ENCODE results near the gene HAUS5.
"Not testable (repeated sequence)": the region's sequence is repeated elsewhere in the genome, so short reads cannot be mapped to it uniquely, and the experiment has no call there.

Gene HAUS5

DNA sequence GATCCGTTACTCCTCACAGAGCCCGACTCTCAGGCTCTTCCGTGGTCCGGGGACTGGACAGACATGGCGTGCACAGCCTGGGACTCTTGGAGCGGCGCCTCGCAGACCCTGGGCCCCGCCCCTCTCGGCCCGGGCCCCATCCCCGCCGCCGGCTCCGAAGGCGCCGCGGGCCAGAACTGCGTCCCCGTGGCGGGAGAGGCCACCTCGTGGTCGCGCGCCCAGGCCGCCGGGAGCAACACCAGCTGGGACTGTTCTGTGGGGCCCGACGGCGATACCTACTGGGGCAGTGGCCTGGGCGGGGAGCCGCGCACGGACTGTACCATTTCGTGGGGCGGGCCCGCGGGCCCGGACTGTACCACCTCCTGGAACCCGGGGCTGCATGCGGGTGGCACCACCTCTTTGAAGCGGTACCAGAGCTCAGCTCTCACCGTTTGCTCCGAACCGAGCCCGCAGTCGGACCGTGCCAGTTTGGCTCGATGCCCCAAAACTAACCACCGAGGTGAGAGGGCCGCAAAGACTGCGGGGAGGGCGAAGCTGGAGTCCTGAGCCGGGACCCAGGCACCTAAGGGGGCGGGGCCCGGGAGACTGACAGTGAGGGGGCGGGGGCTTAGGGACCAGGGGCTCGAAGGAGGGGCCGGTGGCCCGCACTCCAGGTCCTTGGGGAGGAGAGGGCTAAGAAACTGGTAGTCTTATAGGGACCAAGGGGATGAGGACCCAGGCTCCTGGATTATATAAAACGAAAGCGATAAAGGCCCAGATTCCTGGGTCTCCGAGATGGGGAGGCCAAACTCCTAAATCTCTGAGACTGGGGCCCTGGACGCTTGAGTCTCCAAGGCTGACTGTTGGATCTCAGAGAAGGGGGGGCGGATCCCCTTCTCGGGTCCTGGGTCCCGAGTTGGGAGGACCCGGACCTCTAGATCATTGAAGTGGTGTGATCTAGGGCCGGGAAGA, 31.0 kb downstream of the HAUS5 start:
- H3K4me3 Mint-ChIP-seq = peak overlapping the region; percentile 86
- H3K27ac Mint-ChIP-seq = peak overlapping the region; percentile 89
- H3K4me1 Mint-ChIP-seq (ENCODE audit: low read depth) = peaks cover 38% of the 10 kb centered on the region
- no peaks in the 10 kb centered on the region for H3K9me3 Mint-ChIP-seq
- H3K36me3 Mint-ChIP-seq (ENCODE audit: low read depth) = peaks cover under 1% of the 10 kb centered on the region
- H3K27me3 Mint-ChIP-seq = no peaks in the 10 kb centered on the region

DNA sequence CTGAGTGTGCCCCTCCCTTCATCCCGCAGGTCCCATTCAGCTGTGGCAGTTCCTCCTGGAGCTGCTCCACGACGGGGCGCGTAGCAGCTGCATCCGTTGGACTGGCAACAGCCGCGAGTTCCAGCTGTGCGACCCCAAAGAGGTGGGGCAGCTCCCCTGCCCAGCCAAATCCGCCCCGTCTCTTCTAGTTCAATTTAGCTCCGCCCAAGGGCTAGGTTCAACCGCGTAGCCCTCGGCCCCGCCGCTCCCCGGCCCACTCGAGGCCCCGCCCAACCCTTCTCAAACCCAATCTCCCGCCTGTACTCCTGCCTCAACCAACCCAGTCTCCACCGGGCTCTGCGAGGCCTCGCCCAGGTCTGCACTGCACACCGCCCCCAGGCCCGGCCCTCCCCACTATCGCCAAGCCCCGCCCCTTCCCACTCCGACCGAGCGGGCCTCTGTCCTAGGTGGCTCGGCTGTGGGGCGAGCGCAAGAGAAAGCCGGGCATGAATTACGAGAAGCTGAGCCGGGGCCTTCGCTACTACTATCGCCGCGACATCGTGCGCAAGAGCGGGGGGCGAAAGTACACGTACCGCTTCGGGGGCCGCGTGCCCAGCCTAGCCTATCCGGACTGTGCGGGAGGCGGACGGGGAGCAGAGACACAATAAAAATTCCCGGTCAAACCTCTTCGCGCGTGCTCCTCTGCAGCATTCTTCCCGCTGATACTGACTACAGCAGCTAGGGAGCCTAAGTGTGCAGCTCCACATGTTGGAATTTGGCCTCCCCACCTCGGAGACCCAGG, 31.9 kb downstream of the HAUS5 start:
- Mint-ChIP-seq H3K27me3 (no peaks in the 10 kb centered on the region), H3K4me1 (ENCODE audit: low read depth) (peaks cover 46% of the 10 kb centered on the region)

DNA sequence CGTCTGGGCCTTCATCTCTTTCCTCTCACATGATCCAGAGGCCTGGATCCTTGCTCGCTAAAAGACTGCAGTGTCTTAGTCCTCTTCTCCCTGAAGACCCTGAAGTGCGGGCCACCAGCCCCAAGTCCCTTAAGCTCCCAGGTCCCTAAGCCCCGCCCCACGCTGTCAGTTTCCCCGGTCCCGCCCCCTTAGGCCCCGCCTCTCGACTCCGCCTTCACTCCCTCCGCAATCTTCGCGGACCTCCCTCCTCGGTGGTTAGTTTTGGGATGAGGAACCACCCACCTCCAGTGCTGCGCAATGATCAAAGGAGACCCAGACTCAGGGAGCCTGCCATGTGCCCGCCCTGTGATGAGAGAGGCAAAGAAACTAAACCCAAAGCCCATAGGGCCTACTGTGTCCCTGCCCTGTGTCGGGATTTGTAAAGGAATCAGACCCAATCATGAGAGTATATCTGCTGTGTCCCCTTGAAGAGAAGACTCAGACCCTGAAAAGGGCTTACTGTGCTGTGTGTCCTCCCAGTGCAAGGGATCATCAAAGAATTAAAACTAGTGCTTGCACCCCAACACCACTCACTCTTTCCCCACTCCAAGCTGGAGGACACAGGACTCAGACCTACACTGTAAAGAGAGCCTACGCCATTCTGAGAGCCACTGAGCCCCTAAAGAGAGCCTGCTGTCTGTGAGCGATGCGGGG, 32.6 kb downstream of the HAUS5 start:
- Mint-ChIP-seq H3K27me3 (no peaks in the 10 kb centered on the region), H3K9me3 (no peaks in the 10 kb centered on the region), H3K27ac (peak overlapping the region; percentile 89), H3K36me3 (ENCODE audit: low read depth) (peaks cover 7% of the 10 kb centered on the region), H3K4me3 (peak overlapping the region; percentile 86), H3K4me1 (ENCODE audit: low read depth) (peaks cover 52% of the 10 kb centered on the region)

More for the DNA sequence above, 31.9 kb downstream of the HAUS5 start:
- Mint-ChIP-seq H3K27ac (peak overlapping the region; percentile 89), H3K9me3 (no peaks in the 10 kb centered on the region), H3K4me3 (peak overlapping the region; percentile 86), H3K36me3 (ENCODE audit: low read depth) (peaks cover 7% of the 10 kb centered on the region)

DNA sequence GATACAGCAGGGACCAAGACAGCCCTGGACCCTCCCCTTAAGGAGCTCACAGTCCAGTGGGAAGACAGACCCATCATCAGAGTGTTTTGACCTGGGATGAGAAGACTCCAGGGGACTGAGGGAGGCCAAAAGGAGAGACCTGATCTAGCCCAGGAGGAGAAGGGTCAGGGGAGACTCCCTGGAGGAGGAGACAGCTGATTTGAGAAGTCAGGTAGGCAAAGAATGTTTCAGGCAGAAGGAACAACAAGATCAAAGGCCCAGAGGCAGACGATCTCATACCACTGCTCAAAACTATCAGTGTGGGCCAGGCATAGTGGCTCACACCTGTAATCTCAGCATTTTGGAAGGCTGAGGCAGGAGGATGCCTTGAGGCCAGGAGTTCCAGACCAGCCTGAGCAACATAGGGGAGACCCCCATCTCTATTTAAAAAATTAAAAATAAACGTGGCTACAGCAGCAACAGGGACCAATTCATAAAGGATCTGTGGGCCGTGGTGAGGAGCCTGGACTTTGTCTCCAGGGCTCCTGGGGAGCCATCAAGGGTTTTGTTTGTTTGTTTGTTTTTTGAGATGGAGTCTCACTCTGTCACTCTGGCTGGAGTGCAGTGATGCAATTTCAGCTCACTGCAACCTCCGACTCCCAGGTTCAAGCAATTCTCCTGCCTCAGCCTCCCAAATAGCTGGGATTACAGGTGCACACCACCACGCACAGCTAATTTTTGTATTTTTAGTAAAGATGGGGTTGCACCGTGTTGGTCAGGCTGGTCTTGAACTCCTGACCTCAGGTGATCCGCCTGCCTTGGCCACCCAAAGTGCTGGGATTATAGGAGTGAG, 33.4 kb downstream of the HAUS5 start:
- peak overlapping the region; percentile 89 for H3K27ac Mint-ChIP-seq
- peak overlapping the region; percentile 86 for H3K4me3 Mint-ChIP-seq
- H3K4me1 Mint-ChIP-seq (ENCODE audit: low read depth) = peaks cover 58% of the 10 kb centered on the region
- H3K9me3 Mint-ChIP-seq = no peaks in the 10 kb centered on the region
- H3K36me3 Mint-ChIP-seq (ENCODE audit: low read depth) = peaks cover 9% of the 10 kb centered on the region
- H3K27me3 Mint-ChIP-seq = no peaks in the 10 kb centered on the region

- Mint-ChIP-seq H3K27ac (peak within 1 kb of the TSS; percentile 94), H3K4me1 (ENCODE audit: low read depth) (peaks cover 42% of the 10 kb centered on the region), H3K27me3 (no peaks in the 10 kb centered on the region), H3K36me3 (ENCODE audit: low read depth) (peaks cover 21% of the 10 kb centered on the region), H3K4me3 (peak within 1 kb of the TSS; percentile 99), H3K9me3 (no peaks in the 10 kb centered on the region)
These were observed 35.8 kb downstream of the HAUS5 start, which contains the start of gene COX6B1 for GRCh38 chr19:35648017-35648961. COX6B1 (plus strand) TSS chr19:35648323; CDS start chr19:35651244, 2,921 bp downstream.

DNA sequence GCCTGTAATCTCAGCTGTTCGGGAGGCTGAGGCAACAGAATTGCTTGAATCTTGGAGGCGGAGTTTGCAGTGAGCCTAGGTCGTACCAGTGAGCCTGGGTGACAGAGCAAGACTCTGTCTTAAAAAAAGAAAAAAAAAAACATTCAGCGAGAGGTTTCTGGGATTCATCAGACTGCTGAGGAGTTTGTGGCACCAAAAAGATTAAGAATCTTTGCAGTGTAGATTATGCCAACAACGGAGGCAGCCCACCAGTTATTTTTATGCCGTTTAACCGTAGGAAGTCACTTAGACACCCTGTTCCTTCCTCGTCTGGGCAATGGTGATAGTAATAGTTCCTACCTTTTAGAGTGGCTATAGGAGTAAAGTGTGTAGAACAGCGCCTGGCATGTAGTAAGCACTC, 38.0 kb downstream of the HAUS5 start:
- H3K4me3 Mint-ChIP-seq = peak overlapping the region; percentile 14

DNA sequence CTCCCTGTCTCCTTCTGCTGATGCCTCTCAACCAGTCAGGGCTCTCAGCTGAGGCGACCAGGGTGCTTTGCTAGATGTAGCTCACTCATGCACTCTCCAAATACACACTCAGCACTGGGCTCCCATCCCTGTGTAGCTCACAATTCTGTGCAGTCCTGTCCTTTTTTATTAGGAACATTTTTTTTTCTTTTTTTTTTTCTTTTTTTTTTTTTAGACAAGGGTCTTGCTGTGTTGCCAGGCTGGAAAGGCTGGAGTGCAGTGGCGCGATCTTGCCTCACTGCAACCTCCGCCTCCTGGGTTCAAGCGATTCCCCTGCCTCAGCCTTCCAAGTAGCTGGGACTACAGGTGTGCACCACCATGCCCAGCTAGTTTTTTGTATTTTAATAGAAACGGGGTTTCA, 42.3 kb downstream of the HAUS5 start:
- not testable (repeated sequence) for H3K4me3 Mint-ChIP-seq, H3K27ac Mint-ChIP-seq, H3K9me3 Mint-ChIP-seq, H3K27me3 Mint-ChIP-seq
- peaks cover 14% of the 10 kb centered on the region for H3K4me1 Mint-ChIP-seq (ENCODE audit: low read depth)
- peaks cover 60% of the 10 kb centered on the region for H3K36me3 Mint-ChIP-seq (ENCODE audit: low read depth)

More for the DNA sequence above, 38.0 kb downstream of the HAUS5 start:
- peak overlapping the region; percentile 31 for H3K27ac Mint-ChIP-seq
- no peaks in the 10 kb centered on the region for H3K27me3 Mint-ChIP-seq
- peaks cover 27% of the 10 kb centered on the region for H3K4me1 Mint-ChIP-seq (ENCODE audit: low read depth)
- H3K36me3 Mint-ChIP-seq (ENCODE audit: low read depth) = peaks cover 37% of the 10 kb centered on the region
- H3K9me3 Mint-ChIP-seq = no peaks in the 10 kb centered on the region

- H3K36me3 Mint-ChIP-seq (ENCODE audit: low read depth) = peaks cover 63% of the 10 kb centered on the region
- H3K27ac Mint-ChIP-seq = no peak overlapping the region
- no peak overlapping the region for H3K4me3 Mint-ChIP-seq
- peaks cover 7% of the 10 kb centered on the region for H3K4me1 Mint-ChIP-seq (ENCODE audit: low read depth)
- H3K9me3 Mint-ChIP-seq = no peaks in the 10 kb centered on the region
- H3K27me3 Mint-ChIP-seq = no peaks in the 10 kb centered on the region
These were observed 43.1 kb downstream of the HAUS5 start for GRCh38 chr19:35655600-35655999.

- Mint-ChIP-seq H3K4me3 (no peak overlapping the region), H3K27ac (no peak overlapping the region), H3K27me3 (no peaks in the 10 kb centered on the region), H3K36me3 (ENCODE audit: low read depth) (peaks cover 63% of the 10 kb centered on the region), H3K9me3 (no peaks in the 10 kb centered on the region), H3K4me1 (ENCODE audit: low read depth) (no peaks in the 10 kb centered on the region)
These were observed 44.2 kb downstream of the HAUS5 start for GRCh38 chr19:35656700-35657099.

DNA sequence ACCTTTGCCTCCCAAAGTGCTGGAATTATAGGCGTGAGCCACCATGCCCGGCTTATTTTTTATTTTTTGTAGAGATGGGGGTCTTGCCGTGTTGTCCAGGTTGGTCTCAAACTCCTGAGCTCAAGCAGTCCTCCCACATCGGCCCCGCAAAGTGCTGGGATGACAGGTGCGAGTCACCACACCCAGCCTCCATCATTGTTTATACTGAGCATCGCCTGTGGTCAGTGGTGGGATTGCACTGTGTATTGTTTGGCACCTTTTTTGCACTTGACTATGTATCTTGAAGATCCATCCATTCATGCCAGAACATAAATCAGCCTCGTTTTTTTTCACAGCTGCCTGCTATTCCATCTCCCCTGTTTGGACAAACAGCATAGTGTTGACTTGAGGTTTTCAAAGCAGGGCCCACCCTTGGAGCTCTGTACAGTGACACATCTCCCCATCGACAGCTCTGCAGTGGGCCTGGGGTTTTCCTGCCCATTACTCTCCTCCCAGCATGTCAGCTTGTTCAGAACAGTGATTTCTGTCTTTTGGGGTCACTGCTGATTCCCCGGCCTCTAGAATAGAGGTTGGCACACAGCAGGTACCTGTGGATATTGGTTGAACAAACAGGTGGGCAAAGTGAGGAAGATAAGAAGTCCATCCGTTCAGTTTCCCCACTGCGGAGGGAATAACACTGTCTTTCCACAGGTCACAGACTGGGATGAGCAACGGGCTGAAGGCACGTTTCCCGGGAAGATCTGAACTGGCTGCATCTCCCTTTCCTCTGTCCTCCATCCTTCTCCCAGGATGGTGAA, 45.6 kb downstream of the HAUS5 start:
- Mint-ChIP-seq H3K9me3 (no peaks in the 10 kb centered on the region), H3K27ac (no peak overlapping the region), H3K36me3 (ENCODE audit: low read depth) (peaks cover 69% of the 10 kb centered on the region), H3K27me3 (no peaks in the 10 kb centered on the region), H3K4me3 (no peak overlapping the region), H3K4me1 (ENCODE audit: low read depth) (no peaks in the 10 kb centered on the region)

GRCh38 chr19:35661995-35662340, 49.4 kb downstream of the HAUS5 start:
- no peaks in the 10 kb centered on the region for H3K4me1 Mint-ChIP-seq (ENCODE audit: low read depth)
- no peak overlapping the region for H3K27ac Mint-ChIP-seq
- no peaks in the 10 kb centered on the region for H3K27me3 Mint-ChIP-seq
- H3K36me3 Mint-ChIP-seq (ENCODE audit: low read depth) = peaks cover 49% of the 10 kb centered on the region
- H3K4me3 Mint-ChIP-seq = no peak overlapping the region
- H3K9me3 Mint-ChIP-seq = no peaks in the 10 kb centered on the region

- no peak overlapping the region for H3K4me3 Mint-ChIP-seq
- H3K27me3 Mint-ChIP-seq = no peaks in the 10 kb centered on the region
- H3K4me1 Mint-ChIP-seq (ENCODE audit: low read depth) = no peaks in the 10 kb centered on the region
- H3K9me3 Mint-ChIP-seq = no peaks in the 10 kb centered on the region
- no peak overlapping the region for H3K27ac Mint-ChIP-seq
- peaks cover 37% of the 10 kb centered on the region for H3K36me3 Mint-ChIP-seq (ENCODE audit: low read depth)
These were observed 51.4 kb downstream of the HAUS5 start for GRCh38 chr19:35663981-35664380.

DNA sequence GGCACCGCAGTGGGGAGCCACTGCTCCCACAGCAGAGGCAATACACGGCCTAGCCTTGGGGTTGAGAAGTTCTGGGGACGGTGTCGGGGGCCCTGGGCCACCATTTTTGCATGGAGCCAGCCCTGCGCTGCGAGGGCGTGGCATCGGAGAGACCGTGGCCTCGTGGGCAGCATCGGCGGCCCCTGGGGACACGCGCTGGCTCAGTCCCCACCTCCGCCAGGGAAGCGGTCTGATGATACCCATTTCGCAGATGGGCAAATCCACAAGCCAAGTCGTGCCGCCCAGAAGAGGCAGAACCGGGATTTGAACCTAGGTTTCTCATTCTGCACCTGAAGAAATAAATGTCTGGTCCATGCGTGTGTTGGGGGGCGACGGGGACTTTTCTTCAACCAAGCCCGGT, 52.6 kb downstream of the HAUS5 start:
- H3K27ac Mint-ChIP-seq = no peak overlapping the region
- H3K36me3 Mint-ChIP-seq (ENCODE audit: low read depth) = peaks cover 30% of the 10 kb centered on the region
- peaks cover 11% of the 10 kb centered on the region for H3K27me3 Mint-ChIP-seq
- no peaks in the 10 kb centered on the region for H3K9me3 Mint-ChIP-seq
- H3K4me1 Mint-ChIP-seq (ENCODE audit: low read depth) = no peaks in the 10 kb centered on the region
- no peak overlapping the region for H3K4me3 Mint-ChIP-seq
